DOHH2 (cell line): ENCODE data around the gene CRYBG2.

ENCODE experiments used
- H3F3A ChIP-seq: fragments of 200-600 bp; sonication (generic), shearing (Covaris generic); 2 replicates; pipeline ENCODE4 v1.6.0; 2016; ENCODE audit warnings: antibody characterized with exemption, mild to moderate bottlenecking; ENCODE audit not compliant: control insufficient read depth, insufficient read depth
- H3K27ac ChIP-seq: fragments of 200-600 bp; sonication (generic); 2 replicates; pipeline ENCODE4 v1.5.1; 2014; ENCODE audit warnings: low read depth, mild to moderate bottlenecking, low read length, moderate library complexity
- H3K27me3 ChIP-seq: fragments of 200-600 bp; sonication (generic); 2 replicates; pipeline ENCODE4 v1.6.1; 2014; ENCODE audit warnings: mild to moderate bottlenecking, low read length, mixed read lengths; ENCODE audit not compliant: control insufficient read depth
- H3K36me3 ChIP-seq: fragments of 200-600 bp; sonication (generic); 2 replicates; pipeline ENCODE4 v1.6.1; 2014; ENCODE audit warnings: mild to moderate bottlenecking, low read length, moderate library complexity, mixed read lengths; ENCODE audit not compliant: control insufficient read depth
- H3K4me1 ChIP-seq: fragments of 200-600 bp; sonication (generic); 2 replicates; pipeline ENCODE4 v1.6.1; 2014; ENCODE audit warnings: mild to moderate bottlenecking, low read length, mixed read lengths; ENCODE audit not compliant: control insufficient read depth
- H3K4me2 ChIP-seq: fragments of 200-600 bp; sonication (generic); 2 replicates; pipeline ENCODE4 v1.6.0; 2014; ENCODE audit warnings: mild to moderate bottlenecking, low read length, moderate library complexity
- H3K4me3 ChIP-seq: fragments of 200-600 bp; sonication (generic); 2 replicates; pipeline ENCODE4 v1.5.1; 2014; ENCODE audit warnings: mild to moderate bottlenecking, low read length, mixed read lengths
- H3K79me2 ChIP-seq: fragments of 200-600 bp; sonication (generic); 2 replicates; pipeline ENCODE4 v1.6.1; 2014; ENCODE audit warnings: mild to moderate bottlenecking, low read length, mixed read lengths; ENCODE audit not compliant: control insufficient read depth
- H3K9me2 ChIP-seq: fragments of 200-600 bp; sonication (generic); replicated peaks from 2 replicates; pipeline ENCODE4 v1.6.1; 2014; ENCODE audit warnings: mild to moderate bottlenecking, low read length, mixed read lengths; ENCODE audit not compliant: control insufficient read depth
- H3K9me3 ChIP-seq: fragments of 200-600 bp; sonication (generic); 2 replicates; pipeline ENCODE4 v1.6.1; 2014; ENCODE audit warnings: antibody characterized with exemption, low read length, mixed read lengths; ENCODE audit not compliant: control insufficient read depth, insufficient read depth
- H4K20me1 ChIP-seq: fragments of 200-600 bp; sonication (generic); 2 replicates; pipeline ENCODE4 v1.6.0; 2014; ENCODE audit warnings: low read depth, mild to moderate bottlenecking, antibody characterized with exemption, low read length, moderate library complexity; ENCODE audit not compliant: control insufficient read depth, insufficient read depth
- CTCF ChIP-seq: fragments of 200-600 bp; sonication (generic); IDR thresholded peaks from one replicate; pipeline ENCODE4 v1.5.1; 2014; ENCODE audit warnings: antibody characterized with exemption, mild to moderate bottlenecking, low read depth, low read length; ENCODE audit not compliant: poor library complexity, severe bottlenecking
- EZH2phosphoT487 ChIP-seq: fragments of 200-600 bp; sonication (generic); IDR thresholded peaks from 2 replicates; pipeline ENCODE4 v1.6.1; 2017; ENCODE audit warnings: borderline replicate concordance, mild to moderate bottlenecking, antibody characterized with exemption, low read length, moderate library complexity, mixed read lengths

CRYBG2 gene

DNA sequence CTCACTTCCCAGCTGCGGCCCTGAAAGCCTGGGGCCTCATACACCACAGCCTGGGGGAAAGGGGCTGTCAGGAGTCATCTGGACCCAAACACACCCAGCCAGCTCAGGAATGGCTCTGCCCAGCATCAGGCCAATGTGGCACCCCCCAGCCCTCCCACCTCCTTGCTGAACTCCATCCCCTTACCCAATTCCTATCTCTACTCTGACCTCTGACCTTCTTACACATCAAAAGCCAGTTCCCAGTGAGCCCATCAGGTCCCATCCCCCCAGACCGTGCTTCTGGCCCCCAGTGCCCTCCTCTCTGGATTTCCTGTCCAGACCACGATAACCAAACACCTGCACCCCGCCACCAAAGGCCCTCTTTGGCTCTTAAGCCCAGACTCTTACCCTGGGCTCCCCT, 16.3 kb downstream of the CRYBG2 start:
- Histone ChIP-seq H3F3A (peaks cover 7% of the 10 kb centered on the region; the same call in 1 of the 2 replicates), H3K27ac (no peak overlapping the region), H3K9me2 (no peaks in the 10 kb centered on the region), H3K27me3 (peaks cover 25% of the 10 kb centered on the region), H3K4me1 (peaks cover 21% of the 10 kb centered on the region), H4K20me1 (no peaks in the 10 kb centered on the region), H3K4me2 (no peak overlapping the region), H3K9me3 (no peaks in the 10 kb centered on the region), H3K79me2 (no peaks in the 10 kb centered on the region), H3K4me3 (no peak overlapping the region), H3K36me3 (no peaks in the 10 kb centered on the region)
- TF ChIP-seq CTCF: no peak
- no peak for TF ChIP-seq EZH2phosphoT487

DNA sequence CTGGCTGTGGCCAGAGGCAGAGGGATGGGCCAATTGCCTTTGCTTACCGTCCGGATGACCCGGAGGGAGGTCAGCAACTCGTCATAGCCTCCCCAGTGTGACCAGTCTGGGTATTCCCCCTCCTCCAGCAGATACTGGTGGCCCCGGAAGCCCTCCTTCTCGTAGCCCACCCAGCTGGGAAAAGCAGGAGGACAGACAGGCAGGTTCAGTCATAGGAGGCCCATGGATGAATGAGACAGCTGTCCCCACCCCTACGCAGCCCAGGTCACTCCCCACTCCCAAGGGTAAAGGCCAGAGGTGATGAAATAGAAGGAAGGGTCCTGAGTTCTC, 16.8 kb downstream of the CRYBG2 start:
- Histone ChIP-seq H3K9me3 (no peaks in the 10 kb centered on the region), H3F3A (peaks cover 7% of the 10 kb centered on the region; the same call in 1 of the 2 replicates), H3K4me1 (peaks cover 21% of the 10 kb centered on the region), H3K9me2 (no peaks in the 10 kb centered on the region), H3K4me2 (peak overlapping the region; percentile 87; the same call in 1 of the 2 replicates), H3K79me2 (no peaks in the 10 kb centered on the region), H3K27me3 (peaks cover 24% of the 10 kb centered on the region), H3K4me3 (no peak overlapping the region), H4K20me1 (no peaks in the 10 kb centered on the region), H3K36me3 (no peaks in the 10 kb centered on the region), H3K27ac (no peak overlapping the region)
- TF ChIP-seq CTCF: no peak
- TF ChIP-seq EZH2phosphoT487: no peak

DNA sequence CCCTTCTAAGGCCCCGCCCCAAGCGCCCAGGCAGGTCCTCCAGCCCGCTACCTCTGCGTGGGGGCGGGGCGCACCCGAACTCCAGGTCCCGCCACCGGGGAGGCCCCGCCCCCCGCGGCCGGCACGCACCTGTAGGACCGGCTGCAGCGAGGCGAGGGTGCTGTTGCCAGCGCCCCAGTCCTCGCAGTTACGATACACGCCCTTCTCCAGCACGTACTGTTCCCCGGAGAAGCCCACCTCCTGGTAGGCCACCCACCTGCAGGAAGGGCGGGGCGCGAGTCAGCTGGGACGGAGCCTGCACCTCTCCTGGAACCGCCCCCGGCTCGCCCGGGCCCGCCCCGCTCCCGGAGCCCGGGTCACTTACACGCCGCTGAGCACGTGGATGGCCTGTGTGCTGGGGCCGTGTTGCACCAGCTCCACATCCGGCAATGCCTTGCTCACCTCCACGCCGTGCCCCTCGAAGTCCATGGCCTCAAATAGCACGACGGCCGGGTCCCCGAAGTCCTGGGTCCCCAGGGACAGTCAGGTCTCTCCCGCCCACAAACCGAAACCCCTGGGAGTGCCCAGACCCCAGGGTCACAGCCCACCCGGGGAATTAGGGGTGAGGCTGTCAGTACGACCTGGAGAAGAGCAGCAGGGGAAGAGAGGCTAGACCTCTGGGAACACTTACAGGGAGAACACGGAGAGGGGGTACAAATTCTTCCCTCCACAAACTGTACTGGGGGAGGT, 17.3 kb downstream of the CRYBG2 start:
- Histone ChIP-seq H3K9me3 (no peaks in the 10 kb centered on the region), H3K79me2 (no peaks in the 10 kb centered on the region), H3F3A (peaks cover 7% of the 10 kb centered on the region; the same call in 1 of the 2 replicates), H4K20me1 (no peaks in the 10 kb centered on the region), H3K4me1 (peaks cover 21% of the 10 kb centered on the region), H3K36me3 (no peaks in the 10 kb centered on the region), H3K9me2 (no peaks in the 10 kb centered on the region), H3K4me3 (peak overlapping the region; percentile 81), H3K27me3 (peaks cover 21% of the 10 kb centered on the region), H3K27ac (no peak overlapping the region), H3K4me2 (peak overlapping the region; percentile 87)
- TF ChIP-seq EZH2phosphoT487 (no peak), CTCF (no peak)
